ENCODE measurements around the gene ECHS1.

Gene ECHS1

DNA sequence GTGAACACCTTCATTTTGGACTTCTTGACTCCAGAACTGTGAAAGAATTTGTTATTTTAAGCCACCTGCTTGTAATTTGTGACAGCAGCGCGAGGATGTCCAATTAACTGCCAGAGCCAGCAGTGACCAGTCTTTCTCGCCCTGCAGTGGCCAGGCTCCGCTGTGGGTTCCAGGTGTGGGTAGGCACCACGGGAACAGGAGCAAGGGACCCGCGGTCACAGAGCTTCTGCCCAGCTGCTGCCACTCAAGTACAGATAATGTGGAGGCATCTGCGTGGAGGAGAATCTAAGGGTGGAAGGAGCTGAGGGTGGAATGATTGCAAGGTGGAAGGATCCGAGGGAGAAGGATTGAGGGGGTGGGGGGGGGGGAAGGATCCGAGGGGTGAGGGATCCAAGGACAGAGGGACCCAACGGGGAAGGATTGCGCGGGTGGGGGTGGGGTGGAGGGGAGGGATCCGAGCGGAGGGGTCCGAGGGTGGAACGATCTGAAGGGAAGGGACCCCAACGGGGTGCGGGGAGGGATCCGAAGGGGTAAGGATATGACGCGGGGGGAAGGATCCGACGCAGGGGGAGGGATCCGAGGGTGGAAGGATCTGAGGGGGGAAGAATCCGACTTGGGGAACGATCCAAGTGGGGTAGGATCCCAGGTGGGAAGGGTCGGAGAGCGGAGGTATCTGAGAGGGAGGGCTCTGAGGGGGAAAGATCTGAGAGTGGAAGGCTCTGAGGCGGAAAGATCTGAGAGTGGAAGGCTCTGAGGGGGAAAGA, 40.0 kb downstream of the ECHS1 start:
- no peak for TF ChIP-seq CTCF (IDR thresholded peaks at IDR 0.05)
- DNase-seq (ENCODE audit: low spot score), result no peak
- Histone ChIP-seq H3K4me3 (no peak overlapping the region), H3K27ac (no peak overlapping the region)

DNA sequence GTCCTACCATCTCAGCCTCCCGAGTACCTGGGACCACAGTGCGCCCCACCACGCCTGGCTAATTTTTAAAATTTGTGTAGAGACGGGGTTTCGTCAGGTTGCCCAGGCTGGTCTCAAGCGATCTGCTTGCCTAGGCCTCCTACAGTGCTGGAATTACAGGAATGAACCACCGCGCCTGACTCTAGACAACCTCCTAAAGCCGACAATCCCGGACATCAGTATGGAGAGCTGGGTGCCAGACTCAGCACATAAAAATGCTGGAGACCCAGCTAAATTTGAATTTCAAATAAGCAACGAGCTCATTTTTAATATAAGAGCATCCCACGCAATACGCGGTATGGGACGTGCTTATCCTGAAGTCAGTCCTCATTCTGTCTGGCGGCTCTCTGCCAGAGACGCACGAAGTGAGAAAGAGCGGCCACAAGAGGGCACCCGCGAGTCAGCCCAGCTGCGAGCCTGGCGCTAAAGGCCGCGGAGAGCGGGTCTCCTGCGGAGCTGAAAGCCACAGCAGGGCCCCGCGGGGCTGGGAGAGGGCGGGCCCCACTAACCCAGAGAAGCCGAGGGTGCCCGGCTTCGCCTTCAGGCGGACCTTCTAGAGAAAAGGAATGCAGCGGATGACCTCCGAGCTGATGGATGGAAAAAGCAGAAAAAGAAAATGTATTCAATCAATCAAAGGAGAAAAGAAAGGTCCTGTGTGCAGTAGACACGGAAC, 43.5 kb downstream of the ECHS1 start:
- TF ChIP-seq CTCF (IDR thresholded peaks at IDR 0.05), result peak; percentile 92
- peak overlapping the region; percentile 27 for H3K4me3 ChIP-seq
- DNase-seq (ENCODE audit: low spot score), result no peak
- H3K27ac ChIP-seq, result no peak overlapping the region

DNA sequence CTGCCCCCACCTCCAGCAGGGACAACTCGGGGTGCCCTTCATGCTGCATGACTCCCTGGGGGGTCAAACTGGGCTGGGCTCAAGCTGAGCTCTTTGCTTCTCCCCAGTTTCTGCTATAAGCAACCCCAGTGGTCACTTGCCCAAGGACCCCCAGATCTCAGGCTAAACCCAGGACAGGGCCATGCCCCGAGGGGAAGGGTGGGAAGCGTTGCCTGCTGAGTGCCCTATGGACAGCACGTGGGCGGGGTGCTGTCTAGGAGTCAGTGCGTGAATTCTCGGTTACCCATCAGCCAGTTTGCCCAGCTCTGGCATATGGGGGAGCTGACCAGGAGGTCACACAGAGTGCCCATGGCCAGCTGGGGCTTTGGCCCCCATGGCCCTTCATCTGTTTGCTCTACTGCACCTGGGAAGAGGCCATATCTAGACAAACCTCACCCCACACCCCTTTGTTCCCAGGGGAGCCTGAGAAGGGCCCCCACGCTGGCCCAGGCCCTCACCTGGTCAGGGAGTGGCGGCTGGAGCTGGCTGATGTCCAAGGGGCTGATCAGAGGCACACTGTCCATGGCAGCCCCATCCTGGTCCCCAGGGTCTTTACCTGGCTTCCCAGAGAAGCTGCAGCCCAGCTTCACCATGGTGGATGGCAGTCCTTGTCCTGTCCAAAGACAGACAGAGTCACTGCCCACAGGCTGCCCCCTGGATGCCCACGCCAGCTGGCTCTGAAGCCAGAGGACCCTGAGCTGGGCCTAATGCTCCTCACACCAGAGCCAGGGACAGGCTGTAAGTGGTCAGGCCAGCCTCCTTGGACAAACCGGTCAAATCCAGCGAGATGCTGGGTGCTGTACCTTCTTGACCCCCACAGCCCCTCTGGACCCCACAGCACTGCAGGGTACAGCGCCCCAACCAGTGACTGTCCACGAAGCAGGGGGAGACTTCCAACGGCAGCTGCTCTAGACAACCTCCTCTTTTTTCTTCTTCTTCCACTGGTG, 44.5 kb downstream of the ECHS1 start:
- Histone ChIP-seq H3K27ac (no peak overlapping the region), H3K4me3 (no peak overlapping the region)
- DNase-seq (ENCODE audit: low spot score), result no peak
- no peak for TF ChIP-seq CTCF (IDR thresholded peaks at IDR 0.05)

GRCh38 chr10:133327651-133328357, 45.4 kb downstream of the ECHS1 start:
- no peak overlapping the region for H3K4me3 ChIP-seq
- TF ChIP-seq CTCF (IDR thresholded peaks at IDR 0.05), result no peak
- no peak for DNase-seq (ENCODE audit: low spot score)
- no peak overlapping the region for H3K27ac ChIP-seq

DNA sequence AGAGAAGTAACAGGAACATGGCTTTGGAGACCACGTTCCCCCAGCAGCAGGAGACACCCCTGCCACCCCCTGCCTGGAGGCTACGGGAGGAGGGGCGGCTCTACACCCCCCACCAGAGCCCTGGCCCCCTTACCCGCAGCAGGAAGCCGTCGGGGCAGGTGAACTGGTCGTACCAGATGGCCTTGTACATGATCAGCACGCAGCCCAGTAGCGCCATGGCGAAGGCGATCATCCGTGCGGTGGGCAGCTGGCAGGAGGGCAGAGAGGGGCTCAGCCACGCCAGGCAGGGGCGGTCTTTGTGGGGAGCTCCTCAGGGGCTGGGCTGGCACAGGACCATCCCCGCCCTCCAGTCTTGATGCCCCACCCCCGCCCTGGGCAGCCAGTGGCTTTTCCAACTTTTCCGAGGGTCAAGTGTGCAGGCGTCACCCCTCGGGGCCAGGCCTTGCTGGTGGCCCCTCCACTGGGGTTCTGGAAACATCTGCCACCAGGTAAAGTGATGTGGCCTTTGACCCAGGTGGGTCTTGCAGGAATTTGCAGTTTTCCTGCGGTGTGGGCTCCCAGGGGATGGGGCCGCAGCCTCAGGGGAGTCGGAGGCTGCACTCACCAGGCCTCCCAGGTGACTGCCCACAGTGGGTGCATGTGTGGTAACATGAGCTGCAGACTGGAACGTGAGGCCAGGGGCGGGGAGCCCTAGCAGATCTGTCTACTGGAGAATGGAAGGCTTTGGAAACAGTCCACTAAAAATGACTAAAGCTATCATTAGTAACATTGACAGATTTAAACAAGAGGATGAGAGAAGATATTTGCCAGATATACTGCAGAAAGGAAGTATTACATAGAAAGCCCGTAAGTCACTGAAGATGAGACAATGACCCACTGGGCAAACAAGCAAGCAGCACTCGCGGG, 46.2 kb downstream of the ECHS1 start:
- Histone ChIP-seq H3K4me3 (no peak overlapping the region), H3K27ac (no peak overlapping the region)
- TF ChIP-seq CTCF (IDR thresholded peaks at IDR 0.05), result no peak
- DNase-seq (ENCODE audit: low spot score), result no peak

DNA sequence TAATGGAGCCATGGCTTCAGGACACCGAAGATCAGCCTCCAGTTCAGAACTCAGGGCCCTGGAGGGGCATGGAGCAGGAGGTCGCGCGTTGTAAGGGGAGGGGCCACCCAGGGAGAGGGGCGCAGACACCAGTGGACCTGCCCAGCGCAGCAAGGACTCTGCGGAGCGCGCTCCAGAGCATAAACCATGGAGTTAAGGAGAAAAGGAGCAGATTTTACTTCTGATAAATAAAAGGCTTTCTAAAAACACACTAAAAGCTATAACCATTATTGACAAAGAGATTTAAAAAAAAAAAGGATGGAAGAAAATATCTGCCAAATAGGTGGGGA, 47.0 kb downstream of the ECHS1 start:
- TF ChIP-seq CTCF (IDR thresholded peaks at IDR 0.05), result no peak
- no peak for DNase-seq (ENCODE audit: low spot score)

More for the DNA sequence above, 47.0 kb downstream of the ECHS1 start:
- peak overlapping the region; percentile 69 for H3K4me3 ChIP-seq
- no peak overlapping the region for H3K27ac ChIP-seq

Measured in coronary artery (tissue), 2 donors.